HG02943 (cell line): ENCODE results near the gene AADACL3.
"Not testable (repeated sequence)": the region's sequence is repeated elsewhere in the genome, so short reads cannot be mapped to it uniquely, and the experiment has no call there.

Experiments
- ATAC-seq: cut with Tn5 transposase; IDR thresholded peaks from one replicate; pipeline ENCODE4 v1.9.1; 2021; ENCODE audit warnings: mild to moderate bottlenecking, low read depth, moderate library complexity; ENCODE audit not compliant: unreplicated experiment

AADACL3 gene

DNA sequence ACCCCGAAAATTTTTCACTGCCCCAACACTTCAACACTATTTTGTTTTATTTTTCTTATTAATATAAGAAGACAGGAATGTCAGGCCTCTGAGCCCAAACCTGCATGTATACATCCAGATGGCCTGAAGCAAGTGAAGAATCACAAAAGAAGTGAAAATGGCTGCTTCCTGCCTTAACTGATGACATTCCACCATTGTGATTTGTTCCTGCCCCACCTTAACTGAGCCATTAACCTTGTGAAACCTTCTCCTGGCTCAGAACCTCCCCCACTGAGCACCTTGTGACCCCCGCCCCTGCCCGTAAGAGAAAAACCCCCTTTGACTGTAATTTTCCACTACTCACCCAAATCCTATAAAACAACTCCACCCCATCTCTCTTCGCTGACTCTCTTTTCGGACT, 2.3 kb upstream of the AADACL3 start:
- not testable (repeated sequence) for ATAC-seq

DNA sequence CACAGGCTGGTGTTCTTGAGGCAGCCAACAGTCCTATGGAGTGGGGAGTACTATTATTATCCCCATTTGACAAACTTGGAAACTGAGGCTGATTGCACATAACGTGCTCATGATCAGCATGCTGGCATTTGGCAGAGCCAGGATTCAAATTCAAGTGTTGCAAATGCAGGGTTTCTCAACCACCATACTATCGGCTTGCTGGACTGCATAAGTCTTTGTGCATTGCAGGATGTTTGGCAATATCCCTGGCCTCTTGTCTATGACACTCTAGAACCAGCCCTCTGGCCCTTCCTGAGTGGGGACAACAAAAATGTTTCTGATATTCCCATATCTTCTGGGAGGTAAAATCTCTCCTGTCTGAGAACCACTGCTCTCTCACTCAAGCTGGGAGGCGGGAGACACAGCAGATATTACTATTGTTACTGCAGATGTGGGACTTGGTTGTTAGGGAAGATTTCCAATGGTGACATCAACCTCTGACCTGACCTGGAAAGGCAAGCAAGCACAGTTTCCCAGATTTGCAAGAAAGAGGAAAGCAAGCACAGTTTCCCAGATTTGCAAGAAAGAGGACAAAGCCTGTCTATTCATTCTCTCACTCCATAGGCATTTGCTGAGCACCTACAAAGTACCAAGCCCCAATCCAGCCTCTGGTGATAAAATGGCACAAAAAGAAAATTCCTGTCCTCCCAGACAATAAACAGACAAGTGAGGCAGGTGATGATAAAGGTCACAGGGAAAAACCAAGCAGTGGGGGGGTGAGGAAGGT, 1.0 kb upstream of the AADACL3 start:
- ATAC-seq, result no peak

DNA sequence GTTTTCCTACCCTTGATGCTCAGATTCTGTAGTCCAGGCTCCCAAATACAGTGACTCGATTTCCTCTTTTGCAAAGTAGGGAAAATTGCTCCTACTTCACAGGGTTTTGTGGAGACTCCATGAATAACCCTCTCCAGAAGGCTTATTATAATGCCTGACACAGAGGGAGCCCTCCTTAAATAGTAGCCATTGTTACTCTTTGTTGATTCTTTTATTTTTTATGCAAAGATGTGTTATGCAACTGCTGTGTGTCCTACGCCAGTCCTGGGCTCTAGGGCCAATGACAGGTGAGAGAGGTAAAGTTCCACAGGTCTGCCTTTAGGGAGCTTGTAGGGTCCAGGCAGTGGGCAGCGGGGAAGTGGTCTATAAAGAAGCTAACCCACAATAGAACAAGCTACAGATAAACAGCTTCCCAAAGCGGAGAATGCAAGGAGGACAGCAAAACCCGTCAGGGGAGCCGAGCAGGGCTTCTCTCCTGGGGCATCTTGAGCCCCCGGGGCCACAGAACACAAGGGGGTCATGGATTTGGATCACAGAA, 1.5 kb downstream of the AADACL3 start:
- no peak for ATAC-seq

DNA sequence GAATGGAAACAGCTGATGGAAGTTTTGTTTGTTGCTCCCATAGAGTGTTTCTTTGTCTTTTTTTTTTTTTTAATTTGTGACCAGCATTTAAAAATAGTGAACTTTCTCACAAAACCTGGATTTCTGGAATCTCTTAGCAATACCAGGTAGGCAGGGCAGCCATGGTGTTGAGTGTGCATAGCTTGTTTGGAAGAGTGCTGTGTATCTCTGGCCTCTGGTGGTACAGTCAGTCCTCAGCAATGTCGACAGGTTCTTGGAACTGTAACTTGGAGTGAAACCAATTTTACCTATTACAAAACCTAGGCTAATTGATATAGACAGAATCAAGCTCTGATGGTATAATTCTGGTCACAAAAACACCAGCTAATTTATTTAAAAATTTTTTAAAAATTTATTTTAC, 6.7 kb downstream of the AADACL3 start:
- no peak for ATAC-seq

DNA sequence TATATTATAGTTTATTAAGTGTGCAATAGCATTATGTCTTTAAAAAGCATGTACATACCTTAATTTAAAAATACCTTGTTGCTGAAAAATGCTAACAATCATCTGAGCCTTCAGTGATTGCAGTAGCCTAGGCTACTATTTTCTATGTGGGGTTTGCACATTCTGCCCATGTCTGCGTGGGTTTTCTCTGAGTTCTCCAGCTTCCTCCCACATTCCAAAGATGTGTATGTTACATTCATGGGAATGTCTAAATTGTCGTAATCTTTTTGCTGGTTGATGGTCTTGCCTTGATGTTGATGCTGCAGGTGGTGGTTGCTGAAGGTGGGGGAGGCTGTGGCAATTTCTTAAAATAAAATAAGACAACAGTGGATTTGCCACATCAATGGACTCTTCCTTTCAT, 12.5 kb downstream of the AADACL3 start:
- ATAC-seq, result no peak

DNA sequence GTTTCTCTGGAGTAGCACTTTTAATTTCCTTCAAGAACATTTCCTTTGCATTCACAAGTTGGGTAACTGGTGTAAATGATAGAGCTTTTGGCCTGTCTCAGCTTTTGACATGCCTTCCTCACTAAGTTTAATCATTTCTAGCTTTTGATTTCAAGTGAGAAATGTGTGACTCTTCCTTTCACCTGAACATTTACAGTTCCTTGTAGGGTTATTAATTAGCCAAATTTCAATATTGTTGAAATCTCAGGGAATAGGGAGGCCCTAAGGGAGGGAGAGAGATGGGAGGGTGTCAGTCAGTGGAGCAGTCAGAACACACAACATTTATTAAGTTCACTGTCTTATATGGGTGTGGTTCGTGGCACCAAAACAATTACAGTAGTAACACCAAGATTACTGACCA, 14.2 kb downstream of the AADACL3 start:
- ATAC-seq, result no peak

DNA sequence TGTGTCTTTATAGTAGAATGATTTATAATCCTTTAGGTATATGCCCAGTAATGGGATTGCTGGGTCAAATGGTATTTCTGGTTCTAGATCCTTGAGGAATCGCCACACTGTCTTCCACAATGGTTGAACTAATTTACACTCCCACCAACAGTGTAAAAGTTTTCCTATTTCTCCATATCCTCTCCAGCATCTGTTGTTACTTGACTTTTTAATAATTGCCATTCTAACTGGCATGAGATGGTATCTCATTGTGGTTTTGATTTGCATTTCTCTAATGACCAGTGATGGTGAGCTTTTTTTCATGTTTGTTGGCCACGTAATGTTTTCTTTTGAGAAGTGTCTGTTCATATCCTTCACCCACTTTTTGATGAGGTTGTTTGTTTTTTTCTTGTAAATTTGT, 15.2 kb downstream of the AADACL3 start:
- not testable (repeated sequence) for ATAC-seq

DNA sequence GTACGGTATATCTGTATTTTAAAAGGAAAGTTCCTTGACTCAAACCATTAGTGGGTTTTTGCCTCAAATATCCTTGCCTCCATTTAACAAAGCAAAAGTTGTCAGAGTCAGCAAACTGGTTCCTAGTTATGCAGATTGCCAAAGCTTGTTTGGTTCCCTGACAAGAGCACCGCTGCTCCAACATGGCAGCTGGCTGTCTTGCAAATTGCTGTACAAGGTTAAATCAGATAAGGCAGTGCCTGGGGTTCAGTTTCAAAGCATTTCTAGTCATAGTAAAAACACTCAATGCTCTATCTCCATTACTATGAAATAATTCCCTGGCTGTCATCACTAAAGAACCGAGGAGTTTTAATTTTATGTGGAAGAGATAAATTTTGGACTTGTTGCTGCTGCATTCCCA, 18.7 kb downstream of the AADACL3 start:
- ATAC-seq, result no peak

DNA sequence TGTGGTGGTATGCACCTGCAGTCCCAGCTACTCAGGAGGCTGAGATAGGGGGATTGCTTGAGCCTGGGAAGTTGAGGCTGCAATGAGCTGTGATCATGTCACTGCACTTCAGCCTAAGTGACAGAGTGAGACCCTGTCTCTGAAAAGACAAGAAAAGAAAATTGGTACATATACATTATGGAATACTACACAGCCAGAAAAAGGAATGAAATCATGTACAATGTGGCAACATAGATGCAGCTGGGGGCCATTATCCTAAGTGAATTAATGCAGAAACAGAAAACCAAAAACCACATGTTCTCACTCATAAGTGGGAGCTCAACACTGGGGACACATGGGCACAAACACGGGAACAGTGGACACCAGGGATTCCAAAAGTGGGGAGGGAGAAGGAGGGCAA, 23.0 kb downstream of the AADACL3 start:
- no peak for ATAC-seq

DNA sequence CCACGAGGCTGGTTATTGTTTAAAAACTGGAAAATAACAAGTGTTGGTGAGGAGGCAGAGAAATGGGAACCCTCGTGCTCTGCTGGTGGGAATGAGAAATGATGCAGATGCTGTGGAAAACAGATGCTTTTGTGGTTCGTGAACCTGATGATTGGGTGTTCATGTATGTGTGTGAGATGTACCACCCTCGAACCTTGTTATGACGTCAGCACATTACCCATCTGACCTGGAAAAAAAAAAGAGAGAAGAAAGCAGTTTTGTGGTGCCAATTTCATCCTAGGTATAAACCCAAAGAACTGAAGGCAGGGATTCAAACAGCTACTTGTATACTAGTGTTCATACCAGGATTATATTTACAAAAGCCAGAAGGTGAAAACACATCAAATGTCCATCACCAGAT, 23.7 kb downstream of the AADACL3 start:
- ATAC-seq, result no peak

DNA sequence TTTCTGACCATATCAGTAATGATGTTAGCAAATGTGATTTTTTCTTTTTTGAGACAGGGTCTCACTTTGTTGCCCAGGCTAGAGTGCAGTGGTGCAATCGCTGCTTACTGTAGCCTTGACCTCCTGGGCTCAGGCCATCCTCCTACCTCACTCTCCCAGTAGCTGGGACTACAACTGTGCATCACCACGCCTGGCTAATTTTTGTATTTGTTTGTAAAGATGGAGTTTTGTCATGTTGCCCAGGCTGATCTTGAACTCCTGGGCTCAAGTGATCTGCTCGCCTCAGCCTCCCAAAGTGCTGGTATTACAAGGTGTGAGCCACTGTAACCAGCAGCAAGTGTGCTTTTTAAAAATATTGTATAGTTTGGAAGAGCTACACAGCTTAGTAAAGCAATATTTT, 26.0 kb downstream of the AADACL3 start:
- no peak for ATAC-seq

DNA sequence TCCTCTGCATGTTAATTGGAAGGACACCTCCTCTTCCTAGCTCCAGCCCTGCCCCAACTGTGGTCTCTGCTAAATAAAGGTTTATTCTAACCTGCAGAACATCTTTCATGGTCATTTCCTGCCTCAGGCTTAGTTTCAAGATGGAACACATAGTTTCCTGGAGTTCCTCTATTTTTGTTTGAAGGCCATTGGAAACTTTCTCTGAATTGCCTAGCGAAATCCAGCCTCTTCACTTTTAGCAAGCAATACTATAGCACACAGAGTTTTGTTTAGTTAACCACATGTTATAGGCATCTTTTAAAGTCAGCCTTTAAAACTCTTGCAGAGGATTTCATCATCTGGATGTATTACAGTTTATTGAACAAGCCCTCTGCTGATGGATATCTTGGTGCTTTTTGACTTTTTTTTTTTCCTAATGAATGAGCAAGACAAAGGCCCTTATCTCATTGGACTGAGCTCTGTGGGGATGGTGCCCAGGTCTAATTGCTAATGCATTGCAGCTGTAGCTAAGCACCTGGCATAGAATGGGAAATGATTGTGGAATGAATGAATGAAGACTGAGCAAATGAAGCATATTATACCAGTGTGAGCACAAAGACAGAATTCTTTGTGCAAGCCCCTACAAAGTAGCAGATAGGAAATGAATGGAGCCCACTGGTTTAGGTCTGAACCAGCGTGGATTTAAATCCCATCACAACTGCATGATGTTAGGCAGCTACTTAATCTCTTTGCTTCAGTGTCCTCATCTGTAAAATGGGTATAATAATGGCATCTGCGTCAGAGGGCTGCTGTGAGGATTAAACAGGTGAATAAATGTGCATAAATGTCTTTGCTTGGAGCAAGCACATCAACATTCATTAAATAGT, 29.4 kb downstream of the AADACL3 start:
- ATAC-seq, result no peak

DNA sequence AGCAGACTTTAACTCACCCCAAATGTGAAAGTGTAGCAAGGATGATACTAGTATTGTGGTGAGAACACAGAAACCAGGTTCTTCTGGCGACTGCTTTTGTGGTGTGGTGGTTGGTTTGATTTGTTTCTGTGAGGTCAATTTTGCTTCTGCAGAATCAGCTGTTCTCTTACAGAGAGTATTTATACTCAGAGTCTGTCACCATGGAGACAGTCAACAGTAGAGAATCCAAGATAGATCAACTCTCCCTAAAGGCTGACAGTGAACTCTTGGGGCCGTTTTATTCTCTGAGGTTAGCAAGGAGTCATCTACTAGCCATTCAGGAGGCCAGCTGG, 30.0 kb downstream of the AADACL3 start, which contains the start of gene CFAP107:
TSS of gene CFAP107 (plus strand) at position 209 of the 332 bp plus-strand sequence. CDS start 231 bp downstream, outside the sequence.
- no peak for ATAC-seq

DNA sequence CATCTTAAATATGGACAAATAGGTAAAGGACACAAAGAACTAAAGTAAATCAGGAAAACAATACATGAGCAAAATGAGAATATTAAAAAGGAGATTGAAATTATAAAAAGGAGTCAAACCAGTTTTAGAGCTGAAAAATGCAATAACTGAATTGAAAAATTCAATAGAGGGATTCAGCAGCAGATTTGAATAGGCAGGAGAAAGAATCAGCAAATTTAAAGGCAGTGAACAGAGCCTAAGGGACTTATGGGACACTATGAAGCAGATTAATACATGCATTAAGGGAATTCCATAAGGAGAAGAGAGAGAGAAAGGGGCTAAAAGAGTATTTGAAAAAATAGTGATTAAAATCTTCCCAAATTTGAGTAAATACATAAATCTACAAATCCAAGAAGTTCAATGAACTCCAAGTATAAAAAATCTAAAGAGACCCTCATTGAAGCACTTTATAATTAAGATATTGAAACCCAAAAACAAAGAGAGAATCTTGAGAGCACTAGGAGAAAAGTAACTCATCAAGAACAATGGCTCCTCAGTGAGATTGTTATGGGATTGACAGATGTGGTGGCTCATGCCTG, 33.0 kb downstream of the AADACL3 start:
- ATAC-seq, result no peak

DNA sequence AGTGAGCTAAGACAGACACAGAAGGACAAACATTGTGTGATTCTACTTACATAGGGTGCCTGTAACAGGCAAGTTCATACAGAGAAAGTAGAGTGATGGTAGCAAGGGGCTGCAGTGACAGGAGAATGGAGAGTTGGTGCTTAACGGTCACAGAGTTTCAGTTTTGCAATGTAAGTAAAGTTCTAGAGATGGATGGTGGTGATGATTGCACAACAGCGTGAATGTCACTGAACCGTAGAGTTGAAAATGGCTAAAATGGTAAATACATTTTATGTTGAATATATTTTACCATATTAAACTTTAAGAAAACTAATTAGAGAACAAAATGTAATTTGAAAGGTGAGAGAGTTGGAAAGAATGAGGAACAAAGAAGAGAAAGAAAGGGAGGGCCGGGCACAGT, 38.8 kb downstream of the AADACL3 start:
- no peak for ATAC-seq

DNA sequence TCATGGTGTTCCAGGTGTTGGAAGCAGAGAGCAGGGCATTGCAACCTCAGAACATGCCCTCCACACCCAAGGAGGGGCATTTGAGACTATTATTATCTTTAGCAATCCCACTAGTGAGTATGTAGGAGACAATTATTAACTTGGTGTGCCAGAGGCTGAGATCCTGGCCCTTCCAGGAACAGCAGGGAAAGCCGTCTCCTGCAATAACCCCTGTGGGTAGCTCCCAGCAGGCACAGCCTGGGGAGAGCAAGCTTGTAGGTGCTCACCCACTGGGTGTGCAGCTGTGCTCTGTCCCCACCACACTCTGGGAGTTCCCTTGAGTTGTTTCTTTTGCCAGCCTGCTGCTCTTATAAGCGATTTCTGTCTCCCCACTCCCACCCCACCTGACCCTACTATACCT, 40.4 kb downstream of the AADACL3 start:
- no peak for ATAC-seq

DNA sequence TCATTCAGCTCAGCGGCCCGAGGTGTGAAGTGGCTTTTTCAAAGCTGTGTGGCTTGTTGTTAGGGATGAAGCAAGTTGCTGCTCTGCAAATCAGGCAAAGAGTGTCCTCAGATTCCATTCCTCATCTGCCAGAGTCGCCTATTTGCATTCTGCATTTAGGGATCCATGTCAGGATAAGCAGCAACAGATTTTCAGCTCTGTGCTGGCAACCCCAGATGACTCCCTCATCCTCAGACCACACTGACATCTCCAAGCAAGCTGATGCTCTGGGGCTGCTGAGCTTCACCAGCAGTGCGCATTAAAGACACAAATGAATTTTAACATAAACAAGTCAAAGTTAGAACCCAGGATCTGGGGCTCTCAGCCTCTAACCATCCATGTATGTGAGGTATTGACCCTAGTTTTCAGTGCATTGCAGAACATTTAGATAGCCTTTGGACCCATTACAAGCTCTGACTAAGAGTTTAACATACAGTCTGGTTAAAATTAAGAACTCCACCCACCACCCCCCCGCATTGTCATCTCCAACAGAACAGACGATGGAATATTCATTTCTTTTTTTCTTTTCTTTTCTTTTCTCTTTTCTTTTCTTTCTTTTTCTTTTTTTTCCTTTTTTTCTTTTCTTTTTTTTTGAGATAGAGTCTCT, 41.0 kb downstream of the AADACL3 start:
- no peak for ATAC-seq

DNA sequence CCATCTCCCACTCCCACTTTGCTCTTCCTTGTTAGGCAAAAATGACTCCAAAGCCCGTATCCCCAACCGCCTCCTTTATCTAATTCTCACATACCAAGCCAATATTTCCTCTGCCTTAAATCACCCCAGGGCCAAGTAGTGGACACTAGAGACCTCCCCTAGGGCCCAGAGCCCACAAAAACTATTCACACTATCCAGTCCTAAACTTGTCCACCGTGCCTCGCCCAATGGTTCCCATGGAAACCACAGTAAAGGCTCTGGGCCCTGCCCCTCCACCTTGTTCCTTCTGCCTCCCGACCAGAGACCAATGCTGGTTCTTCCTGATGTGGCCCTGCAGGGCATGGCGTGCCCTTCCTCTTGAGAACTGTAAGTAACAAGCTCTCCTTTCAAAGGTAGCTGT, 41.9 kb downstream of the AADACL3 start:
- no peak for ATAC-seq

DNA sequence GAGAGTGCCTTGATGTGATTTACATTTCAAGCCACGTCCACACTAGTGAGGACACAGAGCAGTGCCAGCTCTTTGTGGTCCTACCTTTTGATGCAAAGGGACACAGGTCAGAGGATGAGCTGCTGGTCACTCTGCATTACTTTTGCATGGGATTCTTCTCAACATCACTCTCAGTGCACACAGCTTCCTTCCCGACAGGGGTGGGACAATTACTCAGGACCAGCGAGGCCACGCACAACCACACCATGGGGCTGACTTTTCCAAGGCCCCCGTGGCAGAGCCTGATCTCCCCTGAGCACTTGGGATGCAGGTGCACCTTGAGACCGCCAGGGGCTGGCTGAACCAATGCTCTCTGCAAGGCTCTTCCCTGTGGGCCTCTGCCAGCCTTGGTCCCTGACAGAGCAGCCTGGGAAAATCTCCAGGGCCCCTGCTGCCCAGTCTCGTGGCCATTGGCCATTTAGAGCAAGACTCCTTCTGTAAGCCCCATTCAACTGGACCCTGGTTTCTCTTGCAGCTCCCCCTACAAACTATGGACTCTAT, 44.4 kb downstream of the AADACL3 start:
- ATAC-seq, result no peak

DNA sequence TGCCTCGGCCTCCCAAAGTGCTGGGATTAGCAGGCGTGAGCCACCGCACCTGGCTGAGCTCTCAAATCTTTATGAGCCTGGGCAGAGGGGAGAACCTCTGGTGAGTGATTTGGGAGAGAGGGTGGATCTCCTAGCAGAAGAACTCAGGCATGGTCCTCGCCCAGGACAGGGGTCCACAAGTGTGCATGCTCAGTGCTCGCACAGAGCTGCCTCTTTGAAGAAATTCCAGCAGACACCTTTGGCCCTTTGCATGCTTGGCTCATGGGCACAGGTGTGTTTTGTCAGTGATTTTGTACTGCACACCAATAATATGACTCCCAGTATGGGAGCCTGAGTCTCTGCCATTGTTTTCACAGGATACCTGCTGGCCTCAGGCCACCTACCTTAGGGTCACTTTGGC, 45.9 kb downstream of the AADACL3 start:
- no peak for ATAC-seq

DNA sequence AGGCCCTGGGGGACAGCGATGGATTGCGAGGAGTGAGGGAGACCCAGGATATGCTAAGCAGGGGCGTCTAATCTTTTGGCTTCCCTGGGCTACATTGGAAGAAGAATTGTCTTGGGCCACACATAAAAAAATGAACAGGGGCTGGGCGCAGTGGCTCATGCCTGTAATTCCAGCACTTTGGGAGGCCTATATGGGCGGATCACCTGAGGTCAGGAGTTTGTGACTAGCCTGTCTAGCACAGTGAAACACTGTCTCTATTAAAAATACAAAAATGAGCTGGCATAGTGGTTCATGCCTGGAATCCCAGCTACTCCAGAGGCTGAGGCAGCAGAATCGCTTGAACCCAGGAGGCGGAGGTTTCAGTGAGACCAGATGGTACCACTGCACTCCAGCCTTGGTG, 46.9 kb downstream of the AADACL3 start:
- ATAC-seq, result no peak
